Calu3 (cell line): ENCODE results near the gene M1AP. TPM values are rescaled to one million over a fixed set of nuclear protein-coding genes. Genes with fewer than 3 reads are reported as not detected.

Experiments
- BruUV-seq: library from RNA; stranded (reverse); fragments of 400-500 nt; replicated peaks from 2 replicates; lab custom pipeline; 2021; lab: Mats Ljungman, UMichigan
- CTCF ChIA-PET: fragments of 300-600 bp; sonication (Branson Sonifier 250); formaldehyde crosslinking; loops from one replicate; lab custom pipeline; 2022; ENCODE audit warnings: antibody characterized with exemption; lab: Charles Lee
- DNase-seq: peaks from one replicate; pipeline ENCODE4 v3.0.0; 2022
- H3K27ac Mint-ChIP-seq: one replicate; pipeline ENCODE4 v1.8.0; 2022; ENCODE audit warnings: mixed read lengths; ENCODE audit not compliant: unreplicated experiment
- H3K27me3 Mint-ChIP-seq: one replicate; pipeline ENCODE4 v1.8.0; 2022; ENCODE audit warnings: mixed read lengths; ENCODE audit not compliant: unreplicated experiment
- H3K36me3 Mint-ChIP-seq: one replicate; pipeline ENCODE4 v1.8.0; 2022; ENCODE audit warnings: mild to moderate bottlenecking, moderate library complexity, mixed read lengths; ENCODE audit not compliant: insufficient read depth, unreplicated experiment
- H3K4me1 Mint-ChIP-seq: one replicate; pipeline ENCODE4 v1.8.0; 2022; ENCODE audit warnings: mild to moderate bottlenecking, low read depth, mixed read lengths; ENCODE audit not compliant: unreplicated experiment
- H3K4me3 Mint-ChIP-seq: one replicate; pipeline ENCODE4 v1.8.0; 2022; ENCODE audit warnings: mild to moderate bottlenecking, low read depth, moderate library complexity, mixed read lengths; ENCODE audit not compliant: unreplicated experiment
- H3K9me3 Mint-ChIP-seq: one replicate; pipeline ENCODE4 v1.8.0; 2022; ENCODE audit warnings: low read depth, mixed read lengths; ENCODE audit not compliant: unreplicated experiment
- intact Hi-C: fragments of 100-400 bp; cut with micrococcal nuclease; formaldehyde crosslinking; loops from one replicate; pipeline ENCODE4 v1.10.0; 2022; ENCODE audit not compliant: unreplicated experiment
- total RNA-seq: library from RNA; stranded (reverse); gene quantifications from 2 replicates; pipeline ENCODE4 v1.2.3, GENCODE V29; 2022
- TF ChIP-seq, protein P1 (sequence below): fragments of 200-600 bp; IDR thresholded peaks from one replicate; pipeline ENCODE4 v1.8.0; 2022; ENCODE audit warnings: antibody characterized with exemption; ENCODE audit not compliant: unreplicated experiment

Gene M1AP
- total RNA-seq, 1 experiment from 2014 or later: not detected

DNA sequence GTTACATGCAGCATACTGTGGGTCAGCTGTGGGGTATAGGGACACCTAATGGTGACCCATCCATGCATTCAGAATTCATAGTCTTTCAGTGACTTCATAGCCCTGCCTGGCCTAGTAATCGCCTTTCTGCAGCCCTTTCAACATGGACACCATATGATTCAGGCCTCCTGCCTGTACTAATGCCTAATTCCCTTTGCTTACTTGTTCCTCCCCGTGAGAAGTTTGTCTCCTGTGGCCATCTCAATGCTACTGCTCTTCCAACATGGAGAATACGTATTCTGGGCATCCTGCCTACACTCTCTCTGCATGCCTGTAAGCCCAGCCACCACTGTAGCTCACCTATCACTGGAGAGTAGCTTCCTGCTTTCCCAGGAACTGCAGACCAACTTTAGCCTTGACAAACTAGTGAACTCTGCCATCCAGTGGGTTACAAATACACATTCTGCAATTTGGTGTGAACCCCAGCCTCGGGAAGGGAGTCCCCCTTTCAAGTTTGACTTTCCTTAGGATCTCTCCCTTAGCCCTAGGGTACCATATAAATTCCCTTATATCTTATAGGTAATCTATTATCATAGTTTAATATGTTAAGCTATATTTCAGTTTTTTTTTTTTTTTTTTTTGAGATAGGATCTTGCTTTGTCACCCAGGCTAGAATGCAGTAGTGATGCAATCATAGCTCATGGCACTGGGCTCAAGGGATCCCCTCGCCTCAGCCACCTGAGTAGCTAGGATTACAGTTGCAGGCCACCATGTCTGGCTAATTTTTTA lies 22.3 kb downstream of the M1AP start:
- H3K27me3 Mint-ChIP-seq: no peaks in the 10 kb centered on the region
- TF ChIP-seq, protein P1, sequence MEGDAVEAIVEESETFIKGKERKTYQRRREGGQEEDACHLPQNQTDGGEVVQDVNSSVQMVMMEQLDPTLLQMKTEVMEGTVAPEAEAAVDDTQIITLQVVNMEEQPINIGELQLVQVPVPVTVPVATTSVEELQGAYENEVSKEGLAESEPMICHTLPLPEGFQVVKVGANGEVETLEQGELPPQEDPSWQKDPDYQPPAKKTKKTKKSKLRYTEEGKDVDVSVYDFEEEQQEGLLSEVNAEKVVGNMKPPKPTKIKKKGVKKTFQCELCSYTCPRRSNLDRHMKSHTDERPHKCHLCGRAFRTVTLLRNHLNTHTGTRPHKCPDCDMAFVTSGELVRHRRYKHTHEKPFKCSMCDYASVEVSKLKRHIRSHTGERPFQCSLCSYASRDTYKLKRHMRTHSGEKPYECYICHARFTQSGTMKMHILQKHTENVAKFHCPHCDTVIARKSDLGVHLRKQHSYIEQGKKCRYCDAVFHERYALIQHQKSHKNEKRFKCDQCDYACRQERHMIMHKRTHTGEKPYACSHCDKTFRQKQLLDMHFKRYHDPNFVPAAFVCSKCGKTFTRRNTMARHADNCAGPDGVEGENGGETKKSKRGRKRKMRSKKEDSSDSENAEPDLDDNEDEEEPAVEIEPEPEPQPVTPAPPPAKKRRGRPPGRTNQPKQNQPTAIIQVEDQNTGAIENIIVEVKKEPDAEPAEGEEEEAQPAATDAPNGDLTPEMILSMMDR: no peak
- no peak for DNase-seq
- no peak overlapping the region for H3K4me3 Mint-ChIP-seq
- H3K9me3 Mint-ChIP-seq: peaks cover 3% of the 10 kb centered on the region
- no peak overlapping the region for H3K27ac Mint-ChIP-seq
- H3K4me1 Mint-ChIP-seq: no peaks in the 10 kb centered on the region
- intact Hi-C loops: no loop called here
- no peaks in the 10 kb centered on the region for H3K36me3 Mint-ChIP-seq
- BruUV-seq: no TSS peak
- CTCF ChIA-PET: interaction anchor here (0.7 kb wide), 1 partner anchor 29 kb away, joined by 8 read pairs; no protein-coding TSS in a partner anchor

- intact Hi-C loops: no loop called here
- CTCF ChIA-PET: no interaction called here
- H3K4me1 Mint-ChIP-seq: no peaks in the 10 kb centered on the region
- peaks cover 13% of the 10 kb centered on the region for H3K27me3 Mint-ChIP-seq
- BruUV-seq: no TSS peak
- no peak overlapping the region for H3K27ac Mint-ChIP-seq
- no peaks in the 10 kb centered on the region for H3K9me3 Mint-ChIP-seq
- no peak for DNase-seq
- no peak overlapping the region for H3K4me3 Mint-ChIP-seq
- TF ChIP-seq, protein P1: no peak
- H3K36me3 Mint-ChIP-seq: no peaks in the 10 kb centered on the region
Observed at GRCh38 chr2:74620671-74621070, 27.5 kb downstream of the M1AP start.

- TF ChIP-seq, protein P1: no peak
- CTCF ChIA-PET: no interaction called here
- H3K4me1 Mint-ChIP-seq: no peaks in the 10 kb centered on the region
- H3K27me3 Mint-ChIP-seq: peaks cover 22% of the 10 kb centered on the region
- BruUV-seq: no TSS peak
- no peak for DNase-seq
- no peaks in the 10 kb centered on the region for H3K36me3 Mint-ChIP-seq
- H3K9me3 Mint-ChIP-seq: no peaks in the 10 kb centered on the region
- no peak overlapping the region for H3K27ac Mint-ChIP-seq
- intact Hi-C loops: no loop called here
- no peak overlapping the region for H3K4me3 Mint-ChIP-seq
Observed at GRCh38 chr2:74619651-74620297, 28.4 kb downstream of the M1AP start.

GRCh38 chr2:74618410-74619083 lies 29.6 kb downstream of the M1AP start:
- no peaks in the 10 kb centered on the region for H3K36me3 Mint-ChIP-seq
- intact Hi-C loops: no loop called here
- H3K27ac Mint-ChIP-seq: no peak overlapping the region
- no peaks in the 10 kb centered on the region for H3K4me1 Mint-ChIP-seq
- H3K4me3 Mint-ChIP-seq: no peak overlapping the region
- no TSS peak for BruUV-seq
- peaks cover 34% of the 10 kb centered on the region for H3K27me3 Mint-ChIP-seq
- TF ChIP-seq, protein P1: no peak
- DNase-seq: no peak
- H3K9me3 Mint-ChIP-seq: no peaks in the 10 kb centered on the region
- CTCF ChIA-PET: no interaction called here
